ENCODE data around the gene TRMT61B. TPM values are rescaled to one million over a fixed set of nuclear protein-coding genes. Genes with fewer than 3 reads are reported as not detected.

The TRMT61B gene
- total and polyA plus RNA-seq, 2 experiments from 2014 or later = 34.7 to 52.7 TPM

DNA sequence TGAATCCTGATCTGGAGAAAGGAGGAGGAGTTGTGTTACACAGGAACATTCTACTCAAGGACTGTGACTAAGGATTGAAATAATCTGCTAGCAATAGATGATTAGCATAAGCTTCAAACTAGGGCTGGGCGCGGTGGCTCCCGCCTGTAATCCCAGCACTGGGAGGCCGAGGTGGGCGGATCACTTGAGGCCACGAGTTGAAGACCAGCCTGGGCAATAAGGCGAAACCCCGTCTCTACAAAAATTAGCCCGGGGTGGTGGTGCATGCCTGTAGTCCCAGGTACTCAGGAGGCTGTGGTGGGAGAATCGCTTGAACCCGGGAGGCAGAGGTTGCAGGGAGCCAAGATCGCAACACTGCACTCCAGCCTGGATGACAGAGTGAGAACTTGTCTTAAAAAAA lies 1.5 kb downstream of the TRMT61B start:
- no peaks in the 10 kb centered on the region for H3K9me2 ChIP-seq (ENCODE audit: insufficient read depth)
- H3F3A ChIP-seq (replicated peaks; ENCODE audit: low read depth) = no peaks in the 10 kb centered on the region
- no peak overlapping the region for H3K27ac Mint-ChIP-seq
- H3K36me3 ChIP-seq (ENCODE audit: insufficient read depth) = peaks cover 3% of the 10 kb centered on the region; the same call in 1 of the 2 replicates
- peak overlapping the region; percentile 99 for H3K4me3 Mint-ChIP-seq
- H3K27me3 ChIP-seq (ENCODE audit: insufficient read depth) = no peaks in the 10 kb centered on the region
- H3K4me1 Mint-ChIP-seq = peaks cover 8% of the 10 kb centered on the region
- DNase-seq (ENCODE audit: low spot score) (no peak), ATAC-seq (no peak)
- H3K4me3 ChIP-seq = peak overlapping the region; percentile 99
- peak overlapping the region; percentile 96 for H3K4me2 ChIP-seq
- H2AFZ ChIP-seq = no peak overlapping the region
- no peak overlapping the region for H3K27ac ChIP-seq (ENCODE audit: low read depth)
- H3K36me3 Mint-ChIP-seq (ENCODE audit: low read depth) = peaks cover 8% of the 10 kb centered on the region; the same call in 2 of the 3 replicates
- H3K4me1 ChIP-seq (ENCODE audit: insufficient read depth) = peaks cover 11% of the 10 kb centered on the region
- H4K20me1 ChIP-seq (replicated peaks; ENCODE audit: insufficient read depth) = peaks cover 3% of the 10 kb centered on the region; the same call in 1 of the 2 replicates
- no peaks in the 10 kb centered on the region for H3K9me3 Mint-ChIP-seq
- peaks cover 8% of the 10 kb centered on the region for H3K27me3 Mint-ChIP-seq (ENCODE audit: insufficient read depth, low read depth, poor library complexity)
- H3K79me2 ChIP-seq (replicated peaks; ENCODE audit: insufficient read depth) = peaks cover 61% of the 10 kb centered on the region
- TF ChIP-seq EZH2 (IDR thresholded peaks at IDR 0.05; ENCODE audit: low read depth, unreplicated experiment) (no peak), STAT1 (IDR thresholded peaks at IDR 0.05; ENCODE audit: unreplicated experiment) (no peak), EZH2phosphoT487 (IDR thresholded peaks at IDR 0.05; ENCODE audit: unreplicated experiment) (no peak), NANOG (IDR thresholded peaks at IDR 0.05; ENCODE audit: borderline replicate concordance) (no peak), CREB1 (CRISPR knock-in tag; IDR thresholded peaks at IDR 0.05; ENCODE audit: low read depth) (no peak), ZNF331 (CRISPR knock-in tag; IDR thresholded peaks at IDR 0.05; ENCODE audit: low read depth) (no peak), POLR2AphosphoS5 (IDR thresholded peaks at IDR 0.05; ENCODE audit: low read depth) (no peak), JUNB (IDR thresholded peaks at IDR 0.05; ENCODE audit: unreplicated experiment) (no peak), ZNF114 (CRISPR knock-in tag; IDR thresholded peaks at IDR 0.05) (no peak)
- TF ChIP-seq, protein P1, sequence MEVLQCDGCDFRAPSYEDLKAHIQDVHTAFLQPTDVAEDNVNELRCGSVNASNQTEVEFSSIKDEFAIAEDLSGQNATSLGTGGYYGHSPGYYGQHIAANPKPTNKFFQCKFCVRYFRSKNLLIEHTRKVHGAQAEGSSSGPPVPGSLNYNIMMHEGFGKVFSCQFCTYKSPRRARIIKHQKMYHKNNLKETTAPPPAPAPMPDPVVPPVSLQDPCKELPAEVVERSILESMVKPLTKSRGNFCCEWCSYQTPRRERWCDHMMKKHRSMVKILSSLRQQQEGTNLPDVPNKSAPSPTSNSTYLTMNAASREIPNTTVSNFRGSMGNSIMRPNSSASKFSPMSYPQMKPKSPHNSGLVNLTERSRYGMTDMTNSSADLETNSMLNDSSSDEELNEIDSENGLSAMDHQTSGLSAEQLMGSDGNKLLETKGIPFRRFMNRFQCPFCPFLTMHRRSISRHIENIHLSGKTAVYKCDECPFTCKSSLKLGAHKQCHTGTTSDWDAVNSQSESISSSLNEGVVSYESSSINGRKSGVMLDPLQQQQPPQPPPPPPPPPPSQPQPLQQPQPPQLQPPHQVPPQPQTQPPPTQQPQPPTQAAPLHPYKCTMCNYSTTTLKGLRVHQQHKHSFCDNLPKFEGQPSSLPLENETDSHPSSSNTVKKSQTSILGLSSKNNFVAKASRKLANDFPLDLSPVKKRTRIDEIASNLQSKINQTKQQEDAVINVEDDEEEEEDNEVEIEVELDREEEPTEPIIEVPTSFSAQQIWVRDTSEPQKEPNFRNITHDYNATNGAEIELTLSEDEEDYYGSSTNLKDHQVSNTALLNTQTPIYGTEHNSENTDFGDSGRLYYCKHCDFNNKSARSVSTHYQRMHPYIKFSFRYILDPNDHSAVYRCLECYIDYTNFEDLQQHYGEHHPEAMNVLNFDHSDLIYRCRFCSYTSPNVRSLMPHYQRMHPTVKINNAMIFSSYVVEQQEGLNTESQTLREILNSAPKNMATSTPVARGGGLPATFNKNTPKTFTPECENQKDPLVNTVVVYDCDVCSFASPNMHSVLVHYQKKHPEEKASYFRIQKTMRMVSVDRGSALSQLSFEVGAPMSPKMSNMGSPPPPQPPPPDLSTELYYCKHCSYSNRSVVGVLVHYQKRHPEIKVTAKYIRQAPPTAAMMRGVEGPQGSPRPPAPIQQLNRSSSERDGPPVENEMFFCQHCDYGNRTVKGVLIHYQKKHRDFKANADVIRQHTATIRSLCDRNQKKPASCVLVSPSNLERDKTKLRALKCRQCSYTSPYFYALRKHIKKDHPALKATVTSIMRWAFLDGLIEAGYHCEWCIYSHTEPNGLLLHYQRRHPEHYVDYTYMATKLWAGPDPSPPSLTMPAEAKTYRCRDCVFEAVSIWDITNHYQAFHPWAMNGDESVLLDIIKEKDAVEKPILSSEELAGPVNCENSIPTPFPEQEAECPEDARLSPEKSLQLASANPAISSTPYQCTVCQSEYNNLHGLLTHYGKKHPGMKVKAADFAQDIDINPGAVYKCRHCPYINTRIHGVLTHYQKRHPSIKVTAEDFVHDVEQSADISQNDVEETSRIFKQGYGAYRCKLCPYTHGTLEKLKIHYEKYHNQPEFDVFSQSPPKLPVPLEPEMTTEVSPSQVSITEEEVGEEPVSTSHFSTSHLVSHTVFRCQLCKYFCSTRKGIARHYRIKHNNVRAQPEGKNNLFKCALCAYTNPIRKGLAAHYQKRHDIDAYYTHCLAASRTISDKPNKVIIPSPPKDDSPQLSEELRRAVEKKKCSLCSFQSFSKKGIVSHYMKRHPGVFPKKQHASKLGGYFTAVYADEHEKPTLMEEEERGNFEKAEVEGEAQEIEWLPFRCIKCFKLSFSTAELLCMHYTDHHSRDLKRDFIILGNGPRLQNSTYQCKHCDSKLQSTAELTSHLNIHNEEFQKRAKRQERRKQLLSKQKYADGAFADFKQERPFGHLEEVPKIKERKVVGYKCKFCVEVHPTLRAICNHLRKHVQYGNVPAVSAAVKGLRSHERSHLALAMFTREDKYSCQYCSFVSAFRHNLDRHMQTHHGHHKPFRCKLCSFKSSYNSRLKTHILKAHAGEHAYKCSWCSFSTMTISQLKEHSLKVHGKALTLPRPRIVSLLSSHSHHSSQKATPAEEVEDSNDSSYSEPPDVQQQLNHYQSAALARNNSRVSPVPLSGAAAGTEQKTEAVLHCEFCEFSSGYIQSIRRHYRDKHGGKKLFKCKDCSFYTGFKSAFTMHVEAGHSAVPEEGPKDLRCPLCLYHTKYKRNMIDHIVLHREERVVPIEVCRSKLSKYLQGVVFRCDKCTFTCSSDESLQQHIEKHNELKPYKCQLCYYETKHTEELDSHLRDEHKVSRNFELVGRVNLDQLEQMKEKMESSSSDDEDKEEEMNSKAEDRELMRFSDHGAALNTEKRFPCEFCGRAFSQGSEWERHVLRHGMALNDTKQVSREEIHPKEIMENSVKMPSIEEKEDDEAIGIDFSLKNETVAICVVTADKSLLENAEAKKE (CRISPR knock-in tag; IDR thresholded peaks at IDR 0.05) = no peak
- TF ChIP-seq, protein P2, sequence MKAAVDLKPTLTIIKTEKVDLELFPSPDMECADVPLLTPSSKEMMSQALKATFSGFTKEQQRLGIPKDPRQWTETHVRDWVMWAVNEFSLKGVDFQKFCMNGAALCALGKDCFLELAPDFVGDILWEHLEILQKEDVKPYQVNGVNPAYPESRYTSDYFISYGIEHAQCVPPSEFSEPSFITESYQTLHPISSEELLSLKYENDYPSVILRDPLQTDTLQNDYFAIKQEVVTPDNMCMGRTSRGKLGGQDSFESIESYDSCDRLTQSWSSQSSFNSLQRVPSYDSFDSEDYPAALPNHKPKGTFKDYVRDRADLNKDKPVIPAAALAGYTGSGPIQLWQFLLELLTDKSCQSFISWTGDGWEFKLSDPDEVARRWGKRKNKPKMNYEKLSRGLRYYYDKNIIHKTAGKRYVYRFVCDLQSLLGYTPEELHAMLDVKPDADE (IDR thresholded peaks at IDR 0.05) = no peak
- TF ChIP-seq, protein P3, sequence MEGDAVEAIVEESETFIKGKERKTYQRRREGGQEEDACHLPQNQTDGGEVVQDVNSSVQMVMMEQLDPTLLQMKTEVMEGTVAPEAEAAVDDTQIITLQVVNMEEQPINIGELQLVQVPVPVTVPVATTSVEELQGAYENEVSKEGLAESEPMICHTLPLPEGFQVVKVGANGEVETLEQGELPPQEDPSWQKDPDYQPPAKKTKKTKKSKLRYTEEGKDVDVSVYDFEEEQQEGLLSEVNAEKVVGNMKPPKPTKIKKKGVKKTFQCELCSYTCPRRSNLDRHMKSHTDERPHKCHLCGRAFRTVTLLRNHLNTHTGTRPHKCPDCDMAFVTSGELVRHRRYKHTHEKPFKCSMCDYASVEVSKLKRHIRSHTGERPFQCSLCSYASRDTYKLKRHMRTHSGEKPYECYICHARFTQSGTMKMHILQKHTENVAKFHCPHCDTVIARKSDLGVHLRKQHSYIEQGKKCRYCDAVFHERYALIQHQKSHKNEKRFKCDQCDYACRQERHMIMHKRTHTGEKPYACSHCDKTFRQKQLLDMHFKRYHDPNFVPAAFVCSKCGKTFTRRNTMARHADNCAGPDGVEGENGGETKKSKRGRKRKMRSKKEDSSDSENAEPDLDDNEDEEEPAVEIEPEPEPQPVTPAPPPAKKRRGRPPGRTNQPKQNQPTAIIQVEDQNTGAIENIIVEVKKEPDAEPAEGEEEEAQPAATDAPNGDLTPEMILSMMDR (conservative IDR thresholded peaks at IDR 0.05; ENCODE audit: low read depth in 2 of 2) = no peak
- TF ChIP-seq, protein P4, sequence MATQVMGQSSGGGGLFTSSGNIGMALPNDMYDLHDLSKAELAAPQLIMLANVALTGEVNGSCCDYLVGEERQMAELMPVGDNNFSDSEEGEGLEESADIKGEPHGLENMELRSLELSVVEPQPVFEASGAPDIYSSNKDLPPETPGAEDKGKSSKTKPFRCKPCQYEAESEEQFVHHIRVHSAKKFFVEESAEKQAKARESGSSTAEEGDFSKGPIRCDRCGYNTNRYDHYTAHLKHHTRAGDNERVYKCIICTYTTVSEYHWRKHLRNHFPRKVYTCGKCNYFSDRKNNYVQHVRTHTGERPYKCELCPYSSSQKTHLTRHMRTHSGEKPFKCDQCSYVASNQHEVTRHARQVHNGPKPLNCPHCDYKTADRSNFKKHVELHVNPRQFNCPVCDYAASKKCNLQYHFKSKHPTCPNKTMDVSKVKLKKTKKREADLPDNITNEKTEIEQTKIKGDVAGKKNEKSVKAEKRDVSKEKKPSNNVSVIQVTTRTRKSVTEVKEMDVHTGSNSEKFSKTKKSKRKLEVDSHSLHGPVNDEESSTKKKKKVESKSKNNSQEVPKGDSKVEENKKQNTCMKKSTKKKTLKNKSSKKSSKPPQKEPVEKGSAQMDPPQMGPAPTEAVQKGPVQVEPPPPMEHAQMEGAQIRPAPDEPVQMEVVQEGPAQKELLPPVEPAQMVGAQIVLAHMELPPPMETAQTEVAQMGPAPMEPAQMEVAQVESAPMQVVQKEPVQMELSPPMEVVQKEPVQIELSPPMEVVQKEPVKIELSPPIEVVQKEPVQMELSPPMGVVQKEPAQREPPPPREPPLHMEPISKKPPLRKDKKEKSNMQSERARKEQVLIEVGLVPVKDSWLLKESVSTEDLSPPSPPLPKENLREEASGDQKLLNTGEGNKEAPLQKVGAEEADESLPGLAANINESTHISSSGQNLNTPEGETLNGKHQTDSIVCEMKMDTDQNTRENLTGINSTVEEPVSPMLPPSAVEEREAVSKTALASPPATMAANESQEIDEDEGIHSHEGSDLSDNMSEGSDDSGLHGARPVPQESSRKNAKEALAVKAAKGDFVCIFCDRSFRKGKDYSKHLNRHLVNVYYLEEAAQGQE (IDR thresholded peaks at IDR 0.05; ENCODE audit: unreplicated experiment) = no peak
